ENCODE measurements around the gene FSD2. TPM values are rescaled to one million over a fixed set of nuclear protein-coding genes. Genes with fewer than 3 reads are reported as not detected.

Gene FSD2, protein sequence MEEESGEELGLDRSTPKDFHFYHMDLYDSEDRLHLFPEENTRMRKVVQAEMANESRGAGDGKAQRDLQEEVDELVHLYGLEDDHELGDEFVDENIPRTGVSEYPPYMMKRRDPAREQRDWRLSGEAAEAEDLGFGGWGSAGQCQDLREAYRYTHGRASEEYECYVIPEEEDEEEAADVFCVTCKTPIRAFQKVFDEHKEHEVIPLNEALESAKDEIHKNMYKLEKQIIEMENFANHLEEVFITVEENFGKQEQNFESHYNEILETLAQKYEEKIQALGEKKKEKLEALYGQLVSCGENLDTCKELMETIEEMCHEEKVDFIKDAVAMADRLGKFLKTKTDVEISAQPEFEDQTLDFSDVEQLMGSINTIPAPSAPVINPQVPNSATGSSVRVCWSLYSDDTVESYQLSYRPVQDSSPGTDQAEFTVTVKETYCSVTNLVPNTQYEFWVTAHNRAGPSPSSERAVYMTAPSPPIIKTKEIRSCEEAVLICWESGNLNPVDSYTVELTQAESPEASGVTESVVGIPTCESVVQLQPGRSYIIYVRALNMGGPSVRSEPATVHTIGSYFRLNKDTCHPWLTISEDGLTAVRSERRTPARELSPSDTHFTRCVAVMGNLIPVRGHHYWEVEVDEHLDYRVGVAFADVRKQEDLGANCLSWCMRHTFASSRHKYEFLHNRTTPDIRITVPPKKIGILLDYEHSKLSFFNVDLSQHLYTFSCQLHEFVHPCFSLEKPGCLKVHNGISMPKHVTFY
- not detected in 5 replicates for total RNA-seq (2022; extraction: Qiagen RNA extraction; ENCODE audit: low read depth)

DNA sequence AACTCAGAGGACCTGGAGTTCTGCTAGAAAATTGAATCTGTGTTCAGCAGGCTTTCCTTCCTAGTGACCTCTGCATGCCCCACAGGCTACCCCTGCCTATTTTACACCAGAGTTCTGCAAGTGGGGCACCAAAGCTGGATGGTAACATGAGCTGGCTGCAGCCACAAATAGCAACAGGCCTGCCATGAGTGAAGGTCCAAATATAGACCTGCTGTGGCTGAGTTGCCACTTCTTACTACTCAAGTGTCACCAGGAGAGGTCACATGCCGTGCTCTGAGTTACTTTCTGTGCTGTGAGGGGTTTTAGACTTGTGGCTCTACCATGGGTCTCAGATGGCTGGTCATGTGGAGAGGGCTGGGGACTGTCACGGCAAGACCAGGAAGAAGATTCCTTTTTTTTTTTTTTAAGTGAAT is at the start of gene FSD2:
Gene FSD2 (minus strand): TSS at position 76 of the 413 bp plus-strand sequence. CDS start 18,679 bp downstream, outside the sequence.

DNA sequence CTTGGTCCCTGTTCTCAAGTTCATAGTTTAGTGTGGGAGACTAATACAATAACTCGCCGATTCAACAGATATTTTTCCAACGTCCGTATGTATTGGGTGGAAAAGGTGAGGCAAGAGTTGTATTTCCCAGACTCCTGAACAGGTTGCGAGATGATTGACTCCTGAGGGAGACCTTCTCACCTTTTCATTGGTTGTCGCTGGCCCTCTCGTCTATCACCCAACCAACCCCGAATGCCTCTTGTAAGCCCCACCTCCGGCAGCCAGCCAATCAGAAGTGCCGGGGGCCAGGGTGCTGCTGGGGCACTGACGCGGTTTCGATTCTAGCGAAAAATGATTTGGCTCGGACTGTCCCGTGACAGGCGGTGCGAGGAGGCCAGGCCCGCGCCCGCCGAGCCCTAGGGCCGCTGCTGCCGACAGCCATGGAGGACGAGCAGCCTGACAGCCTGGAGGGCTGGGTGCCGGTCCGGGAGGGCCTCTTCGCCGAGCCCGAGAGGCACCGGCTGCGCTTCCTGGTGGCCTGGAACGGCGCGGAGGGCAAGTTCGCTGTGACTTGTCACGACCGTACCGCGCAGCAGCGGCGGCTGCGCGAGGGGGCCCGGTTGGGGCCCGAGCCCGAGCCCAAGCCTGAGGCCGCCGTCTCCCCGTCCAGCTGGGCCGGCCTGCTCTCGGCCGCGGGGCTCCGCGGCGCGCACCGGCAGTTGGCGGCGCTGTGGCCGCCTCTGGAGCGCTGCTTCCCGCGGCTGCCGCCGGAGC is 3.6 kb upstream of the FSD2 start, which contains the start of gene WHAMM:
Gene WHAMM (plus strand): TSS at position 321 of the 753 bp plus-strand sequence. CDS start 99 bp downstream, at position 420.

DNA sequence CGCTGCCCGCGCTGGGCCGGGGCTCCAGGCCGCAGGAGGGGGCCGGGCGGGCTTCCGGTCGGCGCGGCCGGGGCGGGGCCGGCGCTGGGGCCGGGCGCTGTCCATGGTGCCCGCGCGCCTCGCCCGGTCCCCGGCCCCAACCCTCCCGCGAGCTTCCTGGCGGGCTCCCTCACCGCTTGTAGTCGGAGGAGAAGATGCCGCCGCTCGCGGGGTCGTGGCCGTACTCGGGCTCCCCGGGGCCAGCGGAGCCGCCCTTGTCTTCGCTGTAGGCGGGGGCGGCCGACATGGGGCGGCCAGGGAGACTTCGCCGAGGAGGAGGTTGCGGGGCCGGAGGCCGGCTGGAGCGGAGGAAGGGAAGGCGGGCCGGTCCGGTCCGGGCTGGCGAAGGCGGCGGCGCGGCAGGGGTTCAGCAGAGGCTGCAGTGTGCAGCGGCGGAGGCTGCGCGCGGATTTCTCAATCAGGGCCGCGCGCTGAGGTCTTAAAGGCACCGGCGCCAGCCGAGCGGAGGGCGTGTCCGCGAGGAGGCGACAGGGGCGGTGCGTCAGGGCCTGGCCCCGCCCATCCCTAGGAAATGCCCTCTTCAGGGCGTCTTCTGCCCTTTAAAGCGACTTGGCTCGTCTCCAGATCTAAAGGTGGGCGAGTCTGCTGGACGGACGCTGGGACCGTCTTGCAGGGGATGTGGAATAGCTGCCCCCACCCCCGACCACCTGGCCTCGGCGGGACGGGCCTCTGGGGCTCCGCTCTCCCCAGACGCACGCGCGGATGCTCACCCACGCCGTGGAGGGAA is 96.3 kb downstream of the FSD2 start, which contains the start of gene AP3B2:
Gene AP3B2 (minus strand): TSS at position 455 of the 787 bp plus-strand sequence. CDS start 169 bp downstream, at position 286.

Other genes starting within 250 kb of the FSD2 start
- 2.4 to 4.4 TPM (median 3.1 TPM) in 5 replicates for gene CPEB1, start 158.7 kb downstream of the FSD2 start, total RNA-seq (2022; extraction: Qiagen RNA extraction; ENCODE audit: low read depth)
- 0.49 to 1.5 TPM (median 0.71 TPM) in 5 replicates for gene AP3B2, start 96.2 kb downstream of the FSD2 start, total RNA-seq (2022; extraction: Qiagen RNA extraction; ENCODE audit: low read depth)
- gene WHAMM, start 3.6 kb upstream of the FSD2 start, total RNA-seq (2022; extraction: Qiagen RNA extraction; ENCODE audit: low read depth), result 6.4 to 6.8 TPM (median 6.7 TPM) in 5 replicates
- gene HOMER2, start 146.7 kb upstream of the FSD2 start, total RNA-seq (2022; extraction: Qiagen RNA extraction; ENCODE audit: low read depth), result 11.0 to 13.1 TPM (median 11.2 TPM) in 5 replicates
- 35.7 to 58.7 TPM (median 44.8 TPM) in 5 replicates for gene RAMAC, start 180.1 kb upstream of the FSD2 start, total RNA-seq (2022; extraction: Qiagen RNA extraction; ENCODE audit: low read depth)
- 38.6 to 58.6 TPM (median 48.9 TPM) in 5 replicates for gene C15orf40, start 205.6 kb upstream of the FSD2 start, total RNA-seq (2022; extraction: Qiagen RNA extraction; ENCODE audit: low read depth)